GM23338 (cell line): ENCODE measurements around the gene MLF1. TPM values are rescaled to one million over a fixed set of nuclear protein-coding genes. Genes with fewer than 3 reads are reported as not detected.
"Not testable (repeated sequence)": the region's sequence is repeated elsewhere in the genome, so short reads cannot be mapped to it uniquely, and the experiment has no call there.

Source experiments
- ATAC-seq: fragments of 200-7000 bp; cut with Tn5 transposase; 3 replicates; pipeline ENCODE4 v1.9.1; 2020
- DNase-seq: peaks from one replicate; pipeline ENCODE4 v3.0.0-alpha.2; 2015; ENCODE audit warnings: low spot score
- H2AFZ ChIP-seq: fragments of 200-600 bp; sonication (generic); 2 replicates; pipeline ENCODE4 v1.8.0; 2016; ENCODE audit warnings: antibody characterized with exemption, mild to moderate bottlenecking, moderate library complexity
- H3F3A ChIP-seq: fragments of 200-600 bp; sonication (generic); replicated peaks from 2 replicates; pipeline ENCODE4 v1.8.0; 2017; ENCODE audit warnings: antibody characterized with exemption, mixed run types, low read depth
- H3K27ac ChIP-seq: fragments of 200-600 bp; sonication (generic); 2 replicates; pipeline ENCODE4 v1.6.1; 2016; ENCODE audit warnings: low read depth
- H3K27me3 ChIP-seq: fragments of 200-600 bp; sonication (generic); 2 replicates; pipeline ENCODE4 v1.8.0; 2016; ENCODE audit warnings: mild to moderate bottlenecking, mixed run types, moderate library complexity; ENCODE audit not compliant: insufficient read depth
- H3K36me3 ChIP-seq: fragments of 200-600 bp; sonication (generic); 2 replicates; pipeline ENCODE4 v1.8.0; 2016; ENCODE audit warnings: mild to moderate bottlenecking; ENCODE audit not compliant: insufficient read depth
- H3K4me1 ChIP-seq: fragments of 200-600 bp; sonication (generic); 2 replicates; pipeline ENCODE4 v1.8.0; 2016; ENCODE audit warnings: mild to moderate bottlenecking, moderate library complexity; ENCODE audit not compliant: insufficient read depth
- H3K4me2 ChIP-seq: fragments of 200-600 bp; sonication (generic); 2 replicates; pipeline ENCODE4 v1.7.1; 2017; ENCODE audit warnings: mixed run types
- H3K4me3 ChIP-seq: fragments of 200-600 bp; sonication (generic); 2 replicates; pipeline ENCODE4 v1.6.1; 2016; ENCODE audit warnings: mixed run types
- H3K79me2 ChIP-seq: fragments of 200-600 bp; sonication (generic); replicated peaks from 2 replicates; pipeline ENCODE4 v1.8.0; 2017; ENCODE audit warnings: mild to moderate bottlenecking; ENCODE audit not compliant: insufficient read depth
- H3K9me2 ChIP-seq: fragments of 200-600 bp; sonication (generic); 2 replicates; pipeline ENCODE4 v1.8.0; 2017; ENCODE audit not compliant: insufficient read depth
- H4K20me1 ChIP-seq: fragments of 200-600 bp; sonication (generic); replicated peaks from 2 replicates; pipeline ENCODE4 v1.8.0; 2017; ENCODE audit warnings: mild to moderate bottlenecking; ENCODE audit not compliant: insufficient read depth
- H3K27ac Mint-ChIP-seq: 2 replicates; pipeline ENCODE4 v1.8.0; 2020; ENCODE audit warnings: inconsistent platforms, mild to moderate bottlenecking, moderate library complexity, mixed read lengths
- H3K27me3 Mint-ChIP-seq: 3 replicates; pipeline ENCODE4 v1.8.0; 2022; ENCODE audit warnings: low read depth, mild to moderate bottlenecking, moderate library complexity, mixed read lengths, inconsistent platforms; ENCODE audit not compliant: insufficient read depth, poor library complexity
- H3K36me3 Mint-ChIP-seq: 3 replicates; pipeline ENCODE4 v1.8.0; 2021; ENCODE audit warnings: low read depth, mild to moderate bottlenecking, inconsistent platforms, moderate library complexity, mixed read lengths
- H3K4me1 Mint-ChIP-seq: 3 replicates; pipeline ENCODE4 v1.8.0; 2020; ENCODE audit warnings: mild to moderate bottlenecking, inconsistent platforms, mixed read lengths
- H3K4me3 Mint-ChIP-seq: 3 replicates; pipeline ENCODE4 v1.8.0; 2021; ENCODE audit warnings: moderate library complexity, mild to moderate bottlenecking, inconsistent platforms, mixed read lengths
- H3K9me3 Mint-ChIP-seq: 3 replicates; pipeline ENCODE4 v1.8.0; 2020; ENCODE audit warnings: moderate library complexity, mild to moderate bottlenecking, inconsistent platforms, mixed read lengths
- CTCF ChIP-seq, 2 experiments: fragments of 200-600 bp in 1 of 2; sonication (generic) in 1 of 2; conservative IDR thresholded peaks; 2 replicates each; pipeline versions ENCODE4 v1.5.1 to v1.6.1; 2016 to 2017; ENCODE audit warnings: antibody characterized with exemption in 2 of 2, low read depth in 2 of 2, mild to moderate bottlenecking in 2 of 2, moderate library complexity in 1 of 2
- ETS1 ChIP-seq: IDR thresholded peaks from 2 replicates; pipeline ENCODE4 v1.6.1; 2016; ENCODE audit warnings: antibody characterized with exemption
- EZH2 ChIP-seq: fragments of 200-600 bp; sonication (generic); IDR thresholded peaks from one replicate; pipeline ENCODE4 v1.8.0; 2017; ENCODE audit warnings: antibody characterized with exemption, mild to moderate bottlenecking, low read depth; ENCODE audit not compliant: unreplicated experiment
- EZH2phosphoT487 ChIP-seq: fragments of 200-600 bp; sonication (generic); IDR thresholded peaks from one replicate; pipeline ENCODE4 v1.8.1; 2018; ENCODE audit warnings: antibody characterized with exemption; ENCODE audit not compliant: unreplicated experiment
- JUNB ChIP-seq: IDR thresholded peaks from one replicate; pipeline ENCODE4 v1.6.1; 2016; ENCODE audit warnings: antibody characterized with exemption; ENCODE audit not compliant: unreplicated experiment
- REST ChIP-seq: IDR thresholded peaks from one replicate; pipeline ENCODE4 v1.6.1; 2018; ENCODE audit warnings: antibody characterized with exemption; ENCODE audit not compliant: unreplicated experiment
- ZNF331 ChIP-seq: fragments of 250-450 bp; sonication (Bioruptor Pico); IDR thresholded peaks from 2 replicates; pipeline ENCODE4 v1.5.0; 2020; ENCODE audit warnings: low read depth, mild to moderate bottlenecking, moderate library complexity
- ZNF462 ChIP-seq: fragments of 250-450 bp; sonication (Bioruptor Pico); IDR thresholded peaks from 2 replicates; pipeline ENCODE4 v1.5.0; 2020; ENCODE audit warnings: mild to moderate bottlenecking, moderate library complexity
- polyA plus RNA-seq: library from polyadenylated mRNA; unstranded; fragments of >200 nt; fragmentation: Nextera tagmentation; extraction: Ambion mirVana; gene quantifications from 2 replicates; pipeline ENCODE4 v1.2.1, GENCODE V29; 2016
- total RNA-seq: library from RNA; depleted of rRNA; stranded (reverse); fragments of >200 nt; shearing (Covaris generic); gene quantifications from 2 replicates; pipeline ENCODE4 v1.2.3, GENCODE V29; 2014

MLF1 gene
- total and polyA plus RNA-seq, 2 experiments from 2014 or later: 36.6 to 63.6 TPM

DNA sequence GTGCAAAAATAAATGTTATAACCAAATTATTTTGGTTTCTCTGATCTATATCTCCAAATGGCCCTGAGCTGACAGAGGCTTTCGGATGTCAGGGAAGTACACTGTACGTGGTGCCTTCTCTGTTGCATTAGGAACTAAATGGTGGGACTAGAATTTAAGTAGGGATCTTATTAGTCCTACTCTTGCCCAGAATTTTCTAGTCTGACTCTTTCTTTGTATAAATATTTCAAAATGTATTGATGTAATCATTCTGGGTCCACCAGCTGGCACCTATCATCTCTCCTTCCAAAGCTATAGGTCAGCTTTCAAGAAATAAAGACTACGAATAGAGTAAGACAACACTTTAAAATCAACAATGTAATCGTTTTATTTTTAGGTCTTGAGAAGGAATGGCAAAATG, 22.3 kb upstream of the MLF1 start:
- Mint-ChIP-seq H3K27ac (no peak overlapping the region), H3K9me3 (peaks cover 11% of the 10 kb centered on the region; the same call in 2 of the 3 replicates), H3K4me1 (no peaks in the 10 kb centered on the region), H3K4me3 (no peak overlapping the region), H3K27me3 (no peaks in the 10 kb centered on the region), H3K36me3 (peaks cover 3% of the 10 kb centered on the region; the same call in 1 of the 3 replicates)
- H3K4me3 ChIP-seq: no peak overlapping the region
- no peak overlapping the region for H2AFZ ChIP-seq
- no peaks in the 10 kb centered on the region for H3K27me3 ChIP-seq
- no peaks in the 10 kb centered on the region for H3F3A ChIP-seq
- DNase-seq (no peak), ATAC-seq (no peak)
- no peaks in the 10 kb centered on the region for H3K36me3 ChIP-seq
- H3K4me2 ChIP-seq: no peak overlapping the region
- H3K79me2 ChIP-seq: no peaks in the 10 kb centered on the region
- H3K4me1 ChIP-seq: no peaks in the 10 kb centered on the region
- H4K20me1 ChIP-seq: no peaks in the 10 kb centered on the region; the same call in 1 of the 2 replicates
- no peaks in the 10 kb centered on the region for H3K9me2 ChIP-seq
- TF ChIP-seq CTCF (conservative IDR thresholded peaks at IDR 0.05; ENCODE audit: low read depth in 2 of 2) (no peak), ZNF462 (no peak), EZH2phosphoT487 (no peak), ETS1 (no peak), JUNB (no peak), REST (no peak), ZNF331 (no peak), EZH2 (no peak)
- H3K27ac ChIP-seq: no peak overlapping the region

DNA sequence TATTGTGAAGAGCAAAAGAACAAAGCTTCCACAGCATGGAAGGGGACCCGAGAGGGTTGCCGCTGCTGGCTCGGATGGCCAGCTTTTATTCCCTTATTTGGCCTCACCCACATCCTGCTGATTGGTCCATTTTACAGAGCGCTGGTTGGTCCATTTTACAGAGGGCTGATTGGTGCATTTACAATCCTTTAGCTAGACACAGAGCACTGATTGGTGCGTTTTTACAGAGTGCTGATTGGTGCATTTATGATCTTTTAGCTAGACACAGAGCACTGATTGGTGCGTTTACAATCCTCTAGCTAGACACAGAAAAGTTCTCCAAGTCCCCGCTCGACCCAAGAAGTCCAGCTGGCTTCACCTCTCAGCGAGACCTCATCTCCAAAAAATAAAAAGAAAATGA, 21.1 kb upstream of the MLF1 start:
- H3K27ac Mint-ChIP-seq, H3K4me1 ChIP-seq, H3K4me3 ChIP-seq, H3K27me3 ChIP-seq, H3K27me3 Mint-ChIP-seq, DNase-seq, H3K9me2 ChIP-seq, H3F3A ChIP-seq, H3K4me3 Mint-ChIP-seq, H3K4me2 ChIP-seq, ATAC-seq, H2AFZ ChIP-seq, H3K79me2 ChIP-seq, H3K27ac ChIP-seq, H4K20me1 ChIP-seq, H3K36me3 ChIP-seq, H3K36me3 Mint-ChIP-seq, H3K4me1 Mint-ChIP-seq: not testable (repeated sequence)
- peaks cover 11% of the 10 kb centered on the region; the same call in 2 of the 3 replicates for H3K9me3 Mint-ChIP-seq
